IPS-18c (cell line): ENCODE measurements around the gene PDE1C.
"Not testable (repeated sequence)": the region's sequence is repeated elsewhere in the genome, so short reads cannot be mapped to it uniquely, and the experiment has no call there.

Experiments used
- H3K4me3 ChIP-seq: 2 replicates; pipeline ENCODE4 v1.7.0; 2013; ENCODE audit warnings: low read depth, mild to moderate bottlenecking, low read length, moderate library complexity; ENCODE audit not compliant: insufficient read depth
- H3K9me3 ChIP-seq: one replicate; pipeline ENCODE4 v1.6.1; 2013; ENCODE audit warnings: mild to moderate bottlenecking, low read length, moderate library complexity; ENCODE audit not compliant: control insufficient read depth, insufficient read depth

Gene PDE1C

DNA sequence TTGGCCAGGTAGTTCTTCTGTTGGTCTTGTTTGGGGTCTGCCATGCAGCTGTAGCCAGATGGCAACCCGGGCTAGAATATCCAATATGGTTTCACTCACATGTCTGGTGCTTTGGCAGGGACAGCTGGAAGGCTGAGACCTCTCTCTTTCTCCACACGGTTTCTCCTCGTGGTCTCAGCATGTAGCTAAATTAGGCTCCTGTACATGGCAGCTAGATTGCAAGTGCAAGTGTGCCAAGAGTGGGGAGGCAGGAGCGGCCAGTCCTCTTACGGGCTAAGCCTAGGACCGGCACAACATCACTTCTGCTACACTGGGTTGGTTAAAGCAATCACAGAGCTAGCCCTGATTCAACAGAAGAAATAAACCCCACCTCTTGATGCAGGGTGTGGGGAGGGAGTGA is 9.3 kb upstream of the PDE1C start:
- Histone ChIP-seq H3K4me3 (no peak overlapping the region), H3K9me3 (peaks cover 4% of the 10 kb centered on the region)

DNA sequence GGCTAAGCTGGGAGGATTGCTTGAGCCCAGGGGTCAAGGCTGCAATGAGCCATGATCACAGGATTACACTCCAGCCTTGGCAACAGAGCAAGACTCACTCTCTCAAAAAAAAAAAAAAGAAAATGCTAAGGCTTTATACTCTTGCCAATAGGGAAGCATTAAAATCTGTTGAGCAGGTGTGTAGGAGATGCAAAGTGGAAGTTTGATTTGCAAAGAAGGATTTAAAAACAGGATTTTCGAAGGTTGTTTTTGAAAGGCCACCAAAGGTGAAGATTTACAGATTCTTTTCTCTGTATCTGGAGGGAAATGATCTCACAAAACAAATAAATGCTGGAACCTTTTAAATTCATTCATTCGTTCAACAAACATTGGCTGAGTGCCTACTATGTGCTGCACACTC is 8.6 kb upstream of the PDE1C start:
- Histone ChIP-seq H3K4me3 (no peak overlapping the region), H3K9me3 (peaks cover 4% of the 10 kb centered on the region)

DNA sequence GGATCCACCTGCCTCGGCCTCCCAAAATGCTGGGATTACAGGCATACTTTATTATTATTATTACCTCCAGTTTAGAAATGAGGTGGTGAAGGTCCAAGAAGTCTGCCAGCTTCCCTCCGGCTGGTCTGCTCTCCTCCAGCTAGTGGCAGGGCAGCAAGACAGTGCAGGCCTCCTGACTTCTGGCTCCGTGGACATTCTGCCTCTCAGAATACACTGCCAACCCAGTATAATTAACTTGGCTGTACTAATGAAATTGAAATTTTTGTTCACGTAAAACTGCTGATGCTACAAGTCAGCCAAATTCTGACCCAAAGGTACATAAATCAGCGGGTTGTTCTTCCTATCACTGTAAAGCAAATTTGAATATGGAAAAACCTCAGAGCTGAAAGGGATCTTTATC is 7.6 kb upstream of the PDE1C start:
- no peak overlapping the region for H3K4me3 ChIP-seq
- peaks cover 4% of the 10 kb centered on the region for H3K9me3 ChIP-seq

DNA sequence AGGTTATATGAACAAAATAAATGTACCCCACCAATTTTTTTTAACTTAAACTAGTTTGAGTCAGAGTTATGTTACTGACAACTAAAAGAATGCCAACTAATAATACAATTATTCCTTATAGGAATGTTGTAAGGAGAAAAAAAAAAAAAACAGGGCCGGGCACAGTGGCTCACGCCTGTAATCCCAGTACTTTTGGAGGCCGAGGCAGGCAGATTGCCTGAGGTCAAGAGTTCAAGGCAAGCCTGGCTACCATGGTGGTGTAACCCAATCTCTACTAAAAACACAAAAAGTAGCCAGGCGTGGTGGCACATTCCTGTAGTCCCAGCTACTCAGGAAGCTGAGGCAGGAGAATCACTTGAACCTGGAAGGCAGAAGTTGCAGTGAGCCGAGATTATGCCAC is 6.6 kb upstream of the PDE1C start:
- not testable (repeated sequence) for H3K4me3 ChIP-seq, H3K9me3 ChIP-seq

- Histone ChIP-seq H3K4me3 (no peak overlapping the region), H3K9me3 (peaks cover 4% of the 10 kb centered on the region)
These were observed 5.4 kb upstream of the PDE1C start for GRCh38 chr7:32075612-32076011.

DNA sequence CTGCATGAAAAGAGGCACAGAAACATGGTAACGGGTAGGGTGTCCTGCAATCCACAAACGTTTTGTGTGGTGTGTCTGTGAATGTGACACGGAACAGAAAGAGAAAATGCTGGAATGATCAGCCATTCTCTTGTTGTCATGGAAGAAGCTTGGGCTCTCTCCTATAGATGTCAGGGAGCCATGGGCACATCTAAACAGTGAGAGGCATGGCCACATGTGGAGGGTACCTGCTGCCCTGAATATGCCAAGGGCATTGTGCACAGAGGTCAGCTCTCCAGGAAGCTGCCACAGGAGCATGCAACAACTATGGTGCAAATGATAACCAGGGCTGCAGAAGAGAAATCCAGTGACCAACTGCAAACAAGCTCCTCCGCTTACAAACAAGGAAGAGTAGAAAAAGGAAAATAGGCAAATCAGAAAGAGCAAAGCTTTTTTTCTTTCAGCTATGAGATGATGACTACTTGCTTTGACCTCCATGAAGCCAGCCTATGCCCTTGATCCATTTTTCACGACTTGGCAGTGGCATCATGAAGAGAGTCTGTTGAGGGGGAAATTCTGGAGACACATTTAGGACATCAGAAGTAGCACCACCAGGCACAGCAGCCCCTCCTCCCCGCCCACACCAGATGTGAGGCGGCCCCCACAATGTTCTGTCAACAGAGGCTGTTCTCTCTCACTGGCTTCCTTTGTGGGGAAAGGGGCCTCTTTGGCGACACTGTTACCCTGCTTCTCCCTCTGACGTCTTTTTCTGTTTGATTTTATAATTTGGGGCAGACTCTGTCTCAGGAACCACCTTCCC is 4.8 kb upstream of the PDE1C start:
- H3K9me3 ChIP-seq: peaks cover 7% of the 10 kb centered on the region
- H3K4me3 ChIP-seq: no peak overlapping the region

DNA sequence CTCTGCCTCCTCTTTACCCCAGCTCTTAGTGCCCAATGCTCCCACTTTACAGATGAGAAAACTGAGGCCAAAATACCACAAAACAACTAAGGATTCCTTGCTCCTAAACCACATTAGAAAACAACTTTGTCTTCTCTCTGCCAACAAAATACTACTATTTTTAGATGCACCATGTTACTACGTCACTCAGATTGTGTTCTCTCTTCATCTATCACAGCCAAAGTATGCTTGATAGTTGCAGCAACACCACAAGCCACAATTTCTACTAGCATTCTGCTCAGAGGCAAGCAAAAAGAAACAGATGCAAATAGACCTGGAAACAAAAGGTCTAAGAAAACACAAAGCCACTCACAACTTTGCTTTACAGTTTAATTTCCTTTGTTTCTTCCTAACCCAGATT is 3.3 kb upstream of the PDE1C start:
- no peak overlapping the region for H3K4me3 ChIP-seq
- H3K9me3 ChIP-seq: peaks cover 7% of the 10 kb centered on the region

GRCh38 chr7:32072397-32072796 is 2.2 kb upstream of the PDE1C start:
- Histone ChIP-seq H3K4me3 (no peak overlapping the region), H3K9me3 (peaks cover 7% of the 10 kb centered on the region)

GRCh38 chr7:32071466-32072091 is 1.4 kb upstream of the PDE1C start:
- H3K9me3 ChIP-seq: peaks cover 7% of the 10 kb centered on the region
- no peak overlapping the region; the same call in 1 of the 2 replicates for H3K4me3 ChIP-seq

DNA sequence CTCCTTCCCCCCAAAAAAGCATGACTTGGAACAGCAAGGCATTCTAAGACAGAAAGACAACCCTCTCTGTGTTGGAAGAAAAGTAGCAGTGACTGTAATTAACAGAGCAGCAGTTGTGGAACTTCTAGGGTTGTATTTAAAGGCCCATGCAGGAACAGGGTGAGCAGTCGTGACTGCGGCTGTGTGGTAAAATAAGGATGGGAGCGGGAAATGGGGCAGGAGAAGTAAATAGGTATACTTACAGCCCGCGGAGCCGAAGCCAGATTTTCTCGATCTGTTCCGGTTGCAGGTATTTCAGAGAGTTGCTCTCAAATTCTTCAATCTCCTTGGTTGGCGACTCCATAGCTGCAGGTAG is 179 bp downstream of the PDE1C start:
- peak overlapping the region; percentile 60 for H3K4me3 ChIP-seq
- H3K9me3 ChIP-seq: peaks cover 3% of the 10 kb centered on the region

GRCh38 chr7:32069116-32069650 is 1.0 kb downstream of the PDE1C start:
- H3K9me3 ChIP-seq: peaks cover 3% of the 10 kb centered on the region
- H3K4me3 ChIP-seq: no peak overlapping the region

DNA sequence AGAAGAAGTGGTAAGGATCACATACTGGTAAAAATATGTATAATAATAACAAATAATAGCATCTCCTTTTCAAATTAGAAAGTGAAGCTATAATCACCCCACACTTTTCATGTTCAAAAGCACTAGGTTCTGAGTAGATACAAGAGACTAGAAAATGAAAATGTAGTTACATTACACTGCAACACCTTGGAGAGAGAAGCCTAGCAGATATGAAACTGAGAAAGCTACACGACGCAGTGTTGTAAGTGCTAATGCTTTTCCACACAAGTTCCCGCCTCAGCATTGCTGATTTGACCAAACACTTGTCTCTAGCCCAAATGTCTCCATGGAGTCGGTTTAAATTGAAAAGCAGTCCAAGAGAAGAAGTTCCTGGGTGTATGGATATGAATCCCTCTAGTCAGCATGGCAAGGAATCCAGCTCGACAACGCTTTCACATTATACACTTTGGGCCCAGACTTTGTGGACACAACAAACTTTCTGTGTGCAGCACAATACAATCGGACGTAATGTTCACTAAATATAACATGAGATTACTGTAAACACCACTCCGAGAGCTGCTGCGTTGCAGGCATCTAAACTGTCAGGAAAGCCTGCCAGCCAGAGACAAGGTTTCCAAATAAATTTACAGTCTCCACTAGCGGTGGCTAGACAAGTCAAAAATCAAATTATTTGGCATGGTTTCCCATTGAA is 1.7 kb downstream of the PDE1C start:
- Histone ChIP-seq H3K4me3 (no peak overlapping the region), H3K9me3 (peaks cover 3% of the 10 kb centered on the region)

- H3K9me3 ChIP-seq: peaks cover 3% of the 10 kb centered on the region
- H3K4me3 ChIP-seq: no peak overlapping the region
These were observed 3.8 kb downstream of the PDE1C start for GRCh38 chr7:32066441-32066840.

GRCh38 chr7:32063614-32064013 is 6.6 kb downstream of the PDE1C start:
- Histone ChIP-seq H3K4me3 (no peak overlapping the region), H3K9me3 (no peaks in the 10 kb centered on the region)

GRCh38 chr7:32062150-32062549 is 8.1 kb downstream of the PDE1C start:
- H3K9me3 ChIP-seq: no peaks in the 10 kb centered on the region
- H3K4me3 ChIP-seq: no peak overlapping the region

DNA sequence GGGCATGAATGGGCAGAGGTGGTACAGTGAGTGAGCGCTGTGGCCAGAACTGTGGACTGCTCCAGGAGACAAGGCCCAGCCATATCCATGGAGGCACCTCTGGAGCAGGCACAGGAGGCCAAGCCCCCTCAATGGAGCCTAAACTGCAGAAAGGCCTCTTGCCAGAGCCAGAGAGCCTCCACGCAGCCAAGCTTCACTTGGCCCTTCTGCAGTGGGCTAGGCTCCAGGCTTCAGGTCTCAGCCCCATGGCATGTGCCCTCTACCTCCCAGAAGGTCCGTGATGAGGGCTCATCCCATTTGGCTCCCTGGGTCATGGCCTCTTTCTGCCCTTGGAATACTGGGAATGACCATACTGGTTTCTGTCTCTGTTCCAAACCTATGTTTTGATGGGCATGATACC is 8.9 kb downstream of the PDE1C start:
- Histone ChIP-seq H3K4me3 (no peak overlapping the region; the same call in 1 of the 2 replicates), H3K9me3 (no peaks in the 10 kb centered on the region)

DNA sequence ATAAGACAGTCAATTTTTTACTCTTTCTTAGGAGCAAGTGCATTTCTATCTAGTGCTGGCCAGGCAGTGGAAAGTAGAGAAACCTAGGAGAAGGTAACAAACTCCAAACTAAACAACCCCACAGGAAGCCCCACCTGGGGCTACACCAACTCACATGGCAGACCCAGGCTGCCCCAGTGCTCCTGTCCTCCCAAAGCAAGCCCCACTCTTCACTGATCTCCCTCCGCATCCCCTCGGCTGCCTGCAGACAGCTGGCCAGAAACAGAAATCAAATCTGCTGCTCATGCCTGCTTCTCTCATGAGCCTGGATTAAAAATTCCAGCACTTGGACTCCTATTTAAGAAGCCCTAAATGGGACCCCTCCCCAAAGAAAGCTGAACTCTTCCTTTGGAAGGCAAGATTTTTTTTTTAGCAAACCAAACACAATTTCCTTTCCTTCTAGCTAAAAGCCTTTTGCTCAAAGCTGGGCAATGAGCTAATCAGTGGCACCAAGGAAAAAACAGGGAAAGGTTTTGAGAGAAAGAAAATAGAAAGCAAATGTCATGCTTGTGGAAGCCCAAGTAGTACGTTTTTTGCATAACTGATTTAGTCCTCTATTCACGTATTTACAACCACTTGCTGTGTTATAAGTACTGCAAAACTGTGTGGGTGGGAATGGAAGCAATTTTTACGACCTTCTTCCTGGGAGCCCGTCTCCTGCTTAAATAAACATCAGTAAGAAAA is 10.8 kb downstream of the PDE1C start:
- Histone ChIP-seq H3K9me3 (no peaks in the 10 kb centered on the region), H3K4me3 (no peak overlapping the region)
